Middle frontal gyrus (tissue), 1 donor: ENCODE data around the gene ORAI3.

Experiments
- DNase-seq: peaks from one replicate; pipeline ENCODE4 v3.0.0-alpha.2; 2015; ENCODE audit warnings: low spot score; ENCODE audit errors: extremely low spot score

The ORAI3 gene

DNA sequence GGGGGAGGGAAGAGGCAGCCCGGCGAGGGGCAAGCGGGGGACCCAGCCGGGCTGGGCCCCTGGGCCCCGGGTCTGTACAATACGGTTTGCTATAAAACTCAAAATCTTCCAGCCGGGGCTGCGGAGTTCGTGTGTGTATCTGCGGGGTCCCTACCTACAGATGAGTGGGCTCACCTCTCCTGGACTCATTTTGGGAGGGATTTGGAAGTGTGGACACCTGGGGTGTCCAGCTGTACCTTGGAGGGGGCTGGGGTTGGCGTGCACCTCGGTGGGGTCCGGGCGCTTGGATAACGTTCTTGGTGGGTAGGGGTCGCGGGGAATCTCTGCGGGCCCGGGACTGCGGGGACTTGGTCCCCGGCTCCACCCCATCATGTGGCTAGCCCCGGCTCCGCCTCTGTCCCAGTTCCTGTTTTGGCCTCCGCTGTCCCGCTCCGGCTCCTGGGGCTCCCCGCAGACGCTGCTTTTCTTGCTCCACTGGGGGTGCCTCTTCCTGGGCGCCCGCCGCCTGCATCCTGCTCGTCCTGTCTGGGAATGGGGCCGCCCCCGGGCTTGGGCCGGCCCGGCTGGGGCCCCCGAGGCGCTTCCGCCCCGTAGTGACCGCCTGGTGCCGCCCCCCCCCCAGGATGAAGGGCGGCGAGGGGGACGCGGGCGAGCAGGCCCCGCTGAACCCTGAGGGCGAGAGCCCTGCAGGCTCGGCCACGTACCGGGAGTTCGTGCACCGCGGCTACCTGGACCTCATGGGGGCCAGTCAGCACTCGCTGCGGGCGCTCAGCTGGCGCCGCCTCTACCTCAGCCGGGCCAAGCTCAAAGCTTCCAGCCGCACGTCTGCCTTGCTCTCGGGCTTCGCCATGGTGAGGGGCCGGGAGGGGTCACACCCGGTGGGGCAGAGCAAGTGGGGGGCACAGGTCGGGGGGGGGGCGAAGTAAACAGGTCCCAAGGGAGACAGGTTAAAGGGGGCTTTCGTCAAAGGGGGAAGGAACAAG is at the start of gene ORAI3:
TSS of gene ORAI3 (plus strand) at position 402 of the 983 bp plus-strand sequence. CDS start at position 624, 222 bp downstream.
- no peak for DNase-seq

- no peak for DNase-seq
Measured at GRCh38 chr16:30899794-30900193, 49.1 kb upstream of the ORAI3 start.

- no peak for DNase-seq
Measured at GRCh38 chr16:30900588-30900987, 48.3 kb upstream of the ORAI3 start.

DNA sequence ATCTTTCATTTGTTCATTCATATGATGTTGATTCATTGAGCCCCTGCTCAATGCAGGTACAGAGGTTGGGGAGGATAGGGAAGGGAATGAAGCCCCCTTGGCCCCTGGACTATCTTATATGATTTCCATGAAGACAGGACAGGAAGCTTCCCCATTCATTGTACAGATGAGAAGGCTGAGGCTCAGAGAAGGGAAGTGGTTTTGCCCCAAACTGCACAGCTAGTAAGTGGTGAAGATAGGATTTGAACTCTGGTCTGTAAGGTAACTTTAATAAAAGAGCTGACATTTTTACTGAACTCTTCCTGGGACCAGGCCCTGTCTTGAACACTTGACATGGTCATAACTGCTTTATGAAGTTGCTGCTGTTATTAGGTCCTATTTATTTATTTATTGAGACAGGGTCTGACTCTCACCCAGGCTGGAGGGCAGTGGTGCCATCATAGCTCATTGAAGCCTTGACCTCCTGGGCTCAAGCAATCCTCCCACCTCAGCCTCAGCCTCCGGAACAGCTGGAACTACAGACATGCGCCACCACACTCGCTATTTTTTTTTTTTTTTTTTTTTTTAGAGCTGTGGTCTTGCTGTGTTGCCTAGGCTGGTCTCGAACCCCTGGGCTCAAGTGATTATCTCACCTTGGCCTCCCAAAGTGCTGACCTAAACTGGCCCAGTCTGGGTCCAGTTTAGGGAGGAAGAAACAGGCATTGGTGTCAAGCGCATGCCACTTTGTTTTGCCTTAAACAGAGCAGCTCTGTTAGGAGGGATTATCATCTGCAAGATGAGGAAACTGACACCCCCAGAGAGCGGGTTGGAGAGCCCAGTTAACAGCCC is 47.5 kb upstream of the ORAI3 start:
- no peak for DNase-seq

DNA sequence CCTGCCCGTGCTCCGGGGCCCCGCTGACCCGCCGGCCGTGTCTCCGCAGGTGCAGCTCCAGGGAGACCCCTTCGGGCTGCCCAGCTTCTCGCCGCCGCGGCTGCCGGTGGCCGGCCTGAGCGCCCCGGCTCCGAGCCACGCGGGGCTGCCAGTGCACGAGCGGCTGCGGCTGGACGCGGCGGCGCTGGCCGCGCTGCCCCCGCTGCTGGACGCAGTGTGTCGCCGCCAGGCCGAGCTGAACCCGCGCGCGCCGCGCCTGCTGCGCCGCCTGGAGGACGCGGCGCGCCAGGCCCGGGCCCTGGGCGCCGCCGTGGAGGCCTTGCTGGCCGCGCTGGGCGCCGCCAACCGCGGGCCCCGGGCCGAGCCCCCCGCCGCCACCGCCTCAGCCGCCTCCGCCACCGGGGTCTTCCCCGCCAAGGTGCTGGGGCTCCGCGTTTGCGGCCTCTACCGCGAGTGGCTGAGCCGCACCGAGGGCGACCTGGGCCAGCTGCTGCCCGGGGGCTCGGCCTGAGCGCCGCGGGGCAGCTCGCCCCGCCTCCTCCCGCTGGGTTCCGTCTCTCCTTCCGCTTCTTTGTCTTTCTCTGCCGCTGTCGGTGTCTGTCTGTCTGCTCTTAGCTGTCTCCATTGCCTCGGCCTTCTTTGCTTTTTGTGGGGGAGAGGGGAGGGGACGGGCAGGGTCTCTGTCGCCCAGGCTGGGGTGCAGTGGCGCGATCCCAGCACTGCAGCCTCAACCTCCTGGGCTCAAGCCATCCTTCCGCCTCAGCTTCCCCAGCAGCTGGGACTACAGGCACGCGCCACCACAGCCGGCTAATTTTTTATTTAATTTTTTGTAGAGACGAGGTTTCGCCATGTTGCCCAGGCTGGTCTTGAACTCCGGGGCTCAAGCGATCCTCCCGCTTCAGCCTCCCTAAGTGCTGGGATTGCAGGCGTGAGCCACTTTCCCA is 46.6 kb upstream of the ORAI3 start:
- DNase-seq, result no peak

DNA sequence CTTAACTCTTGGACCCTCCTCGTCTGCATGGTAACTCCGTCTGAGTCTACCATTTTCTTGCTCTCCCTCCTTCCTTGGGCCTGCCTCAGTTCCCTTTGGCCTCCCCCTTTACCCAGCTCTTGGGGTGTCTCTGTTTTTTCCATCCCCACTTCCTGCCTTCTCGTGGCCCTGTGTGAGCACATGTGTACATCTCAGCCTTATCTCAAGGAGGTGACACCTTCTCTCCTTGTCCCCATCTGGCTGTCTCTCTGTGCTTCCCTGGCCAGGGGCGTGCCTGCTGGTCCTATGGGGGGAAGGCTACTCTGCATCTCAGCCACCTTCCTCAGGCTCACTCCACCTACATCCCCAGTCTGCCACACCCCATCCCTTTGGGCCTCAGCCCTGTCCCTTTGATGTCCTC is 45.9 kb upstream of the ORAI3 start:
- DNase-seq, result no peak

- no peak for DNase-seq
Measured at GRCh38 chr16:30903596-30903995, 45.3 kb upstream of the ORAI3 start.

DNA sequence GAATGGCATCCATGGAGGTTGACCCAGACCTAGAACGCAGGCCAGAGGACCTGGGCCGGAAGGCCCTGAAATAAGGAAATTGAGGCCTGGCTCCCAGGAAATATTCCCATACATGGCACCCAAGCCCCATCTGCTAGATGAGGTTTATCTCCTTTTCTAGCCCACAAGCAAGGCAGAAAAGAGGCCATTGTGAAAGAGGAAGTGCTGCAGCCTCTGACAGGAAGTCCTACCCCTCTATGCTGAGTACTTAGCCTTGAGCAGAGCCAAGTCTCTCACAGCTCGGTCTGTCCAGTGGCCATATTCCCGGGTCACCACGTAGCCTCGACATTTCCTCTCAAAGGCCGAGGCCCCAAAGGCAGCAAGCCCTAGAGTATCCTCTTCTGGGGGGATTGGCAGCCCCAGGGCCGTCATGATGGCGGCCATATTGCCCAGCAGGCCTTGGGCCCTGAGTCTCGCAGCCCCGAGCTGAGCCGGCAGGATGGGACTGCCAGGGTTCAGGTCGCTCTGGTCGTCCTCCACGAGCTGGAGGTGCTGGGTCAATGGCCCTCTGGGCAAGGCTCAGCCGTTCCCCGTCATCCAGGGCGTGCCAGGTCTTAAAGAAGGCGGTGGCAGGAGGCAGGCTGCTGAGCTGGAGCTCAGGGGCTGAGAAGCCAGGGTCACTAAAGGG is 44.6 kb upstream of the ORAI3 start:
- DNase-seq, result no peak

DNA sequence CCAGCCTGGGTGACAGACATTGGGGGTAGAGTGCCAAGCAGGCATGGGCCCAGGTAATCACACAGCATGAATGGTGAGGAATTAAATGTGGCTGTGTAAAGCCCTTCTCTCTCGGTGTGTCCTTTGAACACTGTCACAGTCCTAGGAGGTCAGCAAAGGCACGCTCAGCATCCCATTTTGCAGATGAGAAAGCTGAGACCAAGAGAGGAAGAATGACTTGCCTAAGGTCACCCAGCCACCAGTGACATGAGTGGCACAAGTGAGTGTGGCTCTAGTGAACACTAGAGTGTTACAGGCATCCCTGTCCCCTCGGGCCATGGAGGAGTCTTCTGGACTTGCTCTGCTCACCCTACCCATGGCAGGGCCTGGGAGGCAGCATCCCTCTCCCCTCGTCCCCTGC is 41.8 kb upstream of the ORAI3 start:
- DNase-seq, result no peak

DNA sequence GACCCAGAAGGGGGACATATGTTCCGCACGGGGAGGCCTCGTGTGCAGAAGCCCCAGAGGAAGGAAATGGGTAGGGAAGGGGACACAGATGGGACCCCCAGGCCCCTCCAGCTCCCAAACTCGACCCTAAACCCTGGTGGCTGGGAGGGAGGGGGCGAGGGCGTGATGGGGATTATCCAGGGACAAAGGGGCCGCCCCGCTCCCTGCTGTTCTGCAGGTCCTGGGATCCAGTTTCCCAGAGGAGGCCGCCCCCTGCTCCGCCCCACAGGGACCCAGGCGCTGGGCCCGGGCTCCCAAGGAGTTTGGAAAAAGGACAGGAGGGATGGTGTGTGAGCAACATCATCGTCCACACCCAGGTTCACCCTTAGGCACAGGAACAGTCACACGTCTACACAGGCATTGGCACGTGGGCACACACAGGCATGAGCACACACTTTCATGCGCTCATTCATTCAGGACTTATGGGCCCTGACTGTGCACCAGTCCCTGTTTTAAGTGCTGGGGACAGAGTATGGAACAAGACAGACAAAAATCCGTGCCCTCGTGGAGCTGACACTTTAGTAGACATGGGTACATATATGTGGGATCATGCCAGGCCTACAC is 38.3 kb upstream of the ORAI3 start:
- DNase-seq, result no peak

GRCh38 chr16:30912794-30913412 is 36.0 kb upstream of the ORAI3 start:
- DNase-seq, result no peak

GRCh38 chr16:30914830-30915229 is 34.0 kb upstream of the ORAI3 start:
- no peak for DNase-seq

- no peak for DNase-seq
Measured at GRCh38 chr16:30918614-30919013, 30.3 kb upstream of the ORAI3 start.

DNA sequence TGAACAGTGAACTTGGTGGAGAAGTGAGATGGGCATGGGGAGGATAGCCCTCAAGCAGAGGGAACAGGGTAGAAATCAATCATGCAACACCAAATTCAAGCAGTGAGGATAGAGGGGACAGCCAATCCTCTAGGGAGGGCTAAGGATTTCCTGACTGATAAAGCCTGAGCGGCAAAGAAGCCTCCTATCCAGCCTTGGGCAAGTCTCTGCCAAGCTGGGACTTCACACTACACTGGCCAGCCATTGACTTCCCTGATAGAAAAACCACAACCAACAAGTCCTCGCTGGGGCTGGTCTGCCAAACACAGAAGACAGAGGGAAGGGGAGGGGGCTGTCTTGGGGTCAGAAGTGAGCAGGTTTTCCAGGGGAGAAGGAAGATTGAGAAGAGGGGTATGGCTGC is 28.0 kb upstream of the ORAI3 start:
- no peak for DNase-seq

DNA sequence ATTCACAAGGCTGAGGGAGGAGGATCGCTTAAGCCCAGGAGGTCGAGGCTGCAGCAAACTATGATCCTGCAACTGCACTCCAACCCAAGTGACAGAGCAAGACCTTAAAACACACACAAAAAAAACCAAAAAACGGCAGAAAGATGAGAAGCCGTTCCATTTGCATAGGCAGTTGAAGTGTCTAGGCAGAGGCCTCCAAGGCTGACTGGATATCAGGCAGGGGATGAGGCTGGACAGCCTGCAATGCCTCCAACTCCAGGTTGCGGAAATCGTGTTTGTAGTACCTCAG is 27.5 kb upstream of the ORAI3 start:
- no peak for DNase-seq

DNA sequence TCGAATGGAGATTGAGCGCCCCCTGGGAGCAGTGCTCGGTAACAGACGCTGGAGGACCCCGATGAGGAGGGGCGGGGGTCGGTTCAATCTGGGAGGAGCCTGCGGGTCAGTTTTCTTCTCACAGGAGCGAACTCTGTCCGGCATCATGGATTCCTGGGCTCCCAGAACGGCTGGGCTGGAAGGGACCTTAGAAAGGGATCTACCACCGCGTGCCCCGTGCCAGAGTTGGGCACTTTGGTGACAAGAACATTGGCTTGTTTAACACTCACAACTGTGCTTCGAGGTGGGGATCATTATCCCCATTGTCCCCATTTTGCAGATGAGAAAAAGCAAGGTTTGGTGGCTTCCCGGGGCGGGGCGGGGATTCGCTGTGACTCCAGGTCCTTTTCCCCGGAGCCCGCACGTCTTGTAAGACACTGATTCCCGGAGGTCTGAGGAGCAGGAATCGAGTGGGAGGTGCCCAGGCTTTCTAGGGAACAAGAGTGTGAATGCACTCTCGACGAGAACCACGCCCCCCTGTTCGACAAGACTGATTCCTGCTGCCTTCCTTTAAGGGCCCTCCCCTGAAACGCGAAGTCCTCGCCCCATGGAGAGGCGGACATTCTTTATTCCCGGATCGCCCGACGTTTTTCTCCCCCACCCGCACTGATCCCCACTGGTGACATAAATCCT is 27.0 kb upstream of the ORAI3 start:
- DNase-seq, result peak; percentile 64

DNA sequence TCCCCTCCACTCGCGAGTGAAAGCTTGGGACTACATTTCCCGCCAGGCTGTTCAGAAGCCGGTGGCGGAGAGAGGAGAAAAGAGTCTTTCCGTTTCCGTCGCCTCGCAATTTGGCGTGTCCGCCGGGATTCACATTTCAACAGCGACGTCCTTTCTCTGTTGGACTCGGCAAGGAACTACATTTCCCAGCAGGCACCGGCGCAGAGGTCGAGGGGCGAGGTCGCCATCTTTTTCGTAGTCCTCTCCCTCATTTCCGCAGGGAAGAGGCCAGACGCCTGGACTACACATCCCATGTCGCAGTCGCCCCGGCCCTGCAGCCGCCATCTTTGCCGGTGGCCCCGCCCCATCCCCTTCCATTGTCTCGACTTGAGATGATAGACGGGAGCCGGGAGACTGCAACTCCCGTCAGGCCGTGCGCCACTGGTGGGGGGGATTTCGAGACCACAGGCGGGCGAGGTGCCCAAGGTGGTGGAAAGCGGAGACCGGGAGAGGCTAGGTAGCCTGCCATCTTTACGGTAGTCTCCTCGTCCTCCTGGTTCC is 26.4 kb upstream of the ORAI3 start:
- peak; percentile 100 for DNase-seq

DNA sequence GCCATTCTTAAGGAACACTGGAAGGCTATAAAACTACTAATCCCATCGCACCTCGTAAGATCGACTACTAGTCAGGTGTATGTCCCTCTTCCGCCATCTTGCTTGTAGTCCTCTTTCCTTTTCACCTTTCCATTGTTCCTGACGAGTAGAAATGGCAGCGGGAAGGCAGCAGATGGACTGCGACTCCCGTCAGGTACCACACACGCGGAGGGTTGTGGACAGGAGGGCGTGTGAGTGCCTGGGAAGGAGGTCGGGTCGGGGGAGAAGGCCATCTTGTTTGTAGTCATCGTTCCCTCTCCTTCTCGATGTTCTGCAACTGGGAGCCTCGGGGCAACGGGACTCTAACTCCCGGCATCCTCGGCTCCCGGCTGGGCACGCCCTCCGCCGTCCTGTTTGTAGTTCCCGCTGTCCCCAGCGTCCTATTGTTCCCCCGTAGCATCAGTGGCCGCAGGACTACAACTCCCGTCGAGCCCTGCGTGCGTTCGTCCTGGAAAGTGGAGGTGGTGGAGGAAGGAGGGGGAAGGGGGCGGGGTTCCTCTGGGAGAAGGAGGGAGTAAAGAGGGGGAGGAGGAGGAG is 25.8 kb upstream of the ORAI3 start:
- peak; percentile 99 for DNase-seq
